Karpas-422 (cell line): ENCODE data around the gene PEX19. TPM values are rescaled to one million over a fixed set of nuclear protein-coding genes. Genes with fewer than 3 reads are reported as not detected.
A peak's percentile ranks its signal among the peaks of the same experiment; 100 is the strongest.
"Not testable (repeated sequence)": the region's sequence is repeated elsewhere in the genome, so short reads cannot be mapped to it uniquely, and the experiment has no call there.

Experiments used
- DNase-seq: peaks from one replicate; pipeline ENCODE4 v3.0.0-alpha.2; 2015
- H2AFZ ChIP-seq: fragments of 200-600 bp; sonication (generic); 2 replicates; pipeline ENCODE4 v1.6.1; 2014; ENCODE audit warnings: antibody characterized with exemption, low read length, mixed read lengths
- H3K27ac ChIP-seq: fragments of 200-600 bp; sonication (generic); 2 replicates; pipeline ENCODE4 v1.5.1; 2014; ENCODE audit warnings: mild to moderate bottlenecking, low read length, moderate library complexity
- H3K27me3 ChIP-seq: fragments of 200-600 bp; sonication (generic); 2 replicates; pipeline ENCODE4 v1.6.1; 2014; ENCODE audit warnings: low read length, mixed read lengths
- H3K36me3 ChIP-seq: fragments of 200-600 bp; sonication (generic); 2 replicates; pipeline ENCODE4 v1.6.1; 2014; ENCODE audit warnings: low read length, mixed read lengths; ENCODE audit not compliant: insufficient read depth
- H3K4me1 ChIP-seq: fragments of 200-600 bp; sonication (generic); 2 replicates; pipeline ENCODE4 v1.6.1; 2014; ENCODE audit warnings: mild to moderate bottlenecking, low read length, mixed read lengths
- H3K4me2 ChIP-seq: fragments of 200-600 bp; sonication (generic); 2 replicates; pipeline ENCODE4 v1.6.1; 2014; ENCODE audit warnings: low read length, low read depth, mild to moderate bottlenecking; ENCODE audit not compliant: poor library complexity, severe bottlenecking
- H3K4me3 ChIP-seq: fragments of 200-600 bp; sonication (generic); 2 replicates; pipeline ENCODE4 v1.5.1; 2014; ENCODE audit warnings: mild to moderate bottlenecking, antibody characterized with exemption, low read length, mixed read lengths
- H3K79me2 ChIP-seq: fragments of 200-600 bp; sonication (generic); 2 replicates; pipeline ENCODE4 v1.6.1; 2014; ENCODE audit warnings: mild to moderate bottlenecking, low read length, mixed read lengths
- H3K9ac ChIP-seq: fragments of 200-600 bp; sonication (generic); 2 replicates; pipeline ENCODE4 v1.6.0; 2014; ENCODE audit warnings: low read length
- H3K9me2 ChIP-seq: fragments of 200-600 bp; sonication (generic), shearing (Covaris generic); replicated peaks from 2 replicates; pipeline ENCODE4 v1.6.0; 2014; ENCODE audit warnings: mild to moderate bottlenecking, low read length, moderate library complexity; ENCODE audit not compliant: insufficient read depth
- H3K9me3 ChIP-seq: fragments of 300-700, 200-600 bp; sonication (generic); 2 replicates; pipeline ENCODE4 v1.6.1; 2014; ENCODE audit warnings: low read length, mixed read lengths
- H4K20me1 ChIP-seq: fragments of 200-600 bp; sonication (generic); 2 replicates; pipeline ENCODE4 v1.6.1; 2014; ENCODE audit warnings: mild to moderate bottlenecking, antibody characterized with exemption, low read length, low read depth; ENCODE audit not compliant: insufficient read depth
- total RNA-seq: library from RNA; depleted of rRNA; stranded (reverse); fragments of >200 nt; shearing (Covaris generic); gene quantifications from 2 replicates; pipeline ENCODE4 v1.2.3, GENCODE V29; 2014; ENCODE audit warnings: low replicate concordance

The PEX19 gene
- total RNA-seq, 1 experiment from 2014 or later: 29.3 TPM

GRCh38 chr1:160291248-160292220 lies 6.6 kb upstream of the PEX19 start:
- H3K27me3 ChIP-seq: no peaks in the 10 kb centered on the region
- H3K4me2 ChIP-seq: no peak overlapping the region
- no peaks in the 10 kb centered on the region for H3K9me3 ChIP-seq
- no peaks in the 10 kb centered on the region for H3K79me2 ChIP-seq
- peaks cover 7% of the 10 kb centered on the region for H3K4me1 ChIP-seq
- H3K27ac ChIP-seq: no peak overlapping the region
- H3K4me3 ChIP-seq: no peak overlapping the region
- no peak overlapping the region for H2AFZ ChIP-seq
- no peak overlapping the region for H3K9ac ChIP-seq
- H3K36me3 ChIP-seq: peaks cover 54% of the 10 kb centered on the region
- DNase-seq: peak; percentile 89
- no peaks in the 10 kb centered on the region for H4K20me1 ChIP-seq
- H3K9me2 ChIP-seq: no peaks in the 10 kb centered on the region

DNA sequence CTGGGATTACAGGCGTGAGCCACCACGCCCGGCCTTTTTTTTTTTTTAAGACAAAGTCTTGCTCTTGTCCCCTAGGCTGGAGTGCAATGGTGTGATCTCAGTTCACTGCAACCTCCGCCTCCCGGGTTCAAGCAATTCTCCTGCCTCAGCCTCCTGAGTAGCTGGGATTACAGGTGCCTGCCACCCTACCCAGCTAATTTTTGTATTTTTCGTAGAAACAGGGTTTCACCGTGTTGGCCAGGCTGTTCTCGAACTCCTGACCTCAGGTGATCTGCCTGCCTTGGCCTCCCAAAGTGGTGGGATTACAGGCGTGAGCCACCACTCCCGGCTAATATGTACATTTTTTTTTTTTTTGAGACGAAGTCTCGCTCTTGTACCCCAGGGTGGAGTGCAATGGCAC lies 2.8 kb upstream of the PEX19 start:
- not testable (repeated sequence) for H3K9me3 ChIP-seq, H3K9me2 ChIP-seq, H4K20me1 ChIP-seq, H3K27ac ChIP-seq, DNase-seq, H3K4me3 ChIP-seq, H3K4me2 ChIP-seq, H3K27me3 ChIP-seq, H3K9ac ChIP-seq, H2AFZ ChIP-seq
- peaks cover 11% of the 10 kb centered on the region for H3K4me1 ChIP-seq
- H3K79me2 ChIP-seq: peaks cover 18% of the 10 kb centered on the region
- H3K36me3 ChIP-seq: peaks cover 29% of the 10 kb centered on the region

DNA sequence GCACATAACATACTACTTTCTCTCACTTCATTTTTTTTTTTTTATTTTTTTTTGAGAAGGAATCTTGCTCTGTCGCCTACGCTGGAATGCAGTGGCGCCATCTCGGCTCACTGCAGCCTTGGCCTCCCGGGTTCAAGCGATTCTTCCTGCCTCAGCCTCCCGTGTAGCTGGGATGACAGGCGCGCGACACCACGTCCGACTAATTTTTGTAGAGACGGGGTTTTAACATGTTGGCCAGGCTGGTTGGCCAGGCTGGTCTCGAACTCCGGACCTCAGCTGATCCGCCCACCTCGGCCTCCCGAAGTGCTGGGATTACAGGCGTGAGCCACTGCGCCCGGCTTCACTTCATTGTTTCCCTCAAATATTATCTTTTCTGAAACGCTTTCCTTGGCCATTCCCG lies 573 bp upstream of the PEX19 start:
- Histone ChIP-seq H3K27me3 (no peaks in the 10 kb centered on the region), H3K36me3 (peaks cover 21% of the 10 kb centered on the region), H3K4me1 (peaks cover 11% of the 10 kb centered on the region), H3K9ac (no peak overlapping the region), H3K9me3 (no peaks in the 10 kb centered on the region), H3K4me3 (peak overlapping the region; percentile 82), H3K27ac (no peak overlapping the region), H3K4me2 (peak overlapping the region; percentile 83), H2AFZ (no peak overlapping the region), H4K20me1 (no peaks in the 10 kb centered on the region), H3K79me2 (peaks cover 18% of the 10 kb centered on the region), H3K9me2 (no peaks in the 10 kb centered on the region)
- no peak for DNase-seq

DNA sequence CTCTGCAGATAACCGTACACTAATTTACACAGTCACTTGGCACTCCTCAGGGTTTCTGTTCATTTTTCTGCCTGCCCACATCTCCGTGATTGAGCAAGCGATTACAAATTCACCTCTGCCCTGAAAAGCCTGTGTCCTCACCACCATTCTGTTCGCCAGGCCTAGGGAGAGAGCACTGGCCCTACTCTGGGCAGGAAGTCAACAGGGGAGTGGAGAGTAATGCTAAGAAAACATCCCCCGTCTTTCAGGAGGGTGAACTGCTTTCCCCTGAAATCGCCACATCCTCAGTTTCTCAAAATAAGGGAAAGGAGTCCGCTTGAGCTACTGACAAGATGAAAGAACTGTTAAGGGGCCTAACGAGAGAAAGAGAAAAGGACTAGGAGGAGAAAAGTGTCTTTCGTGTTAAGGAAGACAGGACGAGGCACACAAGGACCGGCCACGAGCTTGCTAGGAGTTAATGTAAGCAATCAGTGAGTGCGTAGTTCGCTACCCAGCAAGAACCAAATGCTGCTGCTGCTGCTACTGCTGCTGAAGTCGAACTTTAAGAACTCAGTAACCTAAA lies 632 bp downstream of the PEX19 start:
- H3K9ac ChIP-seq: peak overlapping the region; percentile 77
- H3K79me2 ChIP-seq: peaks cover 18% of the 10 kb centered on the region
- H4K20me1 ChIP-seq: no peaks in the 10 kb centered on the region
- no peaks in the 10 kb centered on the region for H3K9me3 ChIP-seq
- H2AFZ ChIP-seq: peak overlapping the region; percentile 47
- peak; percentile 56 for DNase-seq
- H3K4me1 ChIP-seq: peaks cover 11% of the 10 kb centered on the region
- H3K27me3 ChIP-seq: no peaks in the 10 kb centered on the region
- peaks cover 20% of the 10 kb centered on the region for H3K36me3 ChIP-seq
- peak overlapping the region; percentile 23; the same call in 1 of the 2 replicates for H3K27ac ChIP-seq
- H3K9me2 ChIP-seq: no peaks in the 10 kb centered on the region
- H3K4me2 ChIP-seq: peak overlapping the region; percentile 83
- peak overlapping the region; percentile 82 for H3K4me3 ChIP-seq

GRCh38 chr1:160282807-160283206 lies 2.1 kb downstream of the PEX19 start:
- Histone ChIP-seq H3K9me2 (no peaks in the 10 kb centered on the region), H3K4me2 (no peak overlapping the region), H3K79me2 (peaks cover 18% of the 10 kb centered on the region), H2AFZ (no peak overlapping the region), H3K4me1 (peaks cover 11% of the 10 kb centered on the region), H3K27me3 (no peaks in the 10 kb centered on the region), H3K36me3 (peaks cover 17% of the 10 kb centered on the region), H3K9me3 (no peaks in the 10 kb centered on the region), H3K27ac (no peak overlapping the region), H3K4me3 (no peak overlapping the region), H3K9ac (no peak overlapping the region), H4K20me1 (no peaks in the 10 kb centered on the region)
- no peak for DNase-seq

- Histone ChIP-seq H3K36me3 (peaks cover 17% of the 10 kb centered on the region), H3K9me2 (no peaks in the 10 kb centered on the region), H3K4me3 (no peak overlapping the region)
Observed at GRCh38 chr1:160277987-160278386, 6.9 kb downstream of the PEX19 start.

GRCh38 chr1:160277330-160277729 lies 7.6 kb downstream of the PEX19 start:
- H2AFZ ChIP-seq: no peak overlapping the region
- H4K20me1 ChIP-seq: no peaks in the 10 kb centered on the region
- peaks cover 16% of the 10 kb centered on the region for H3K36me3 ChIP-seq
- no peaks in the 10 kb centered on the region for H3K9me3 ChIP-seq
- H3K9ac ChIP-seq: no peak overlapping the region
- no peaks in the 10 kb centered on the region for H3K9me2 ChIP-seq
- no peaks in the 10 kb centered on the region for H3K4me1 ChIP-seq
- no peak for DNase-seq
- H3K79me2 ChIP-seq: no peaks in the 10 kb centered on the region
- no peak overlapping the region for H3K27ac ChIP-seq
- no peaks in the 10 kb centered on the region for H3K27me3 ChIP-seq
- H3K4me3 ChIP-seq: no peak overlapping the region
- no peak overlapping the region for H3K4me2 ChIP-seq

More at GRCh38 chr1:160277987-160278386, 6.9 kb downstream of the PEX19 start:
- Histone ChIP-seq H3K9me3 (no peaks in the 10 kb centered on the region), H4K20me1 (no peaks in the 10 kb centered on the region), H3K9ac (no peak overlapping the region), H3K4me2 (no peak overlapping the region), H3K27ac (no peak overlapping the region), H3K4me1 (no peaks in the 10 kb centered on the region), H2AFZ (no peak overlapping the region), H3K79me2 (peaks cover under 1% of the 10 kb centered on the region; the same call in 1 of the 2 replicates), H3K27me3 (no peaks in the 10 kb centered on the region)
- no peak for DNase-seq

GRCh38 chr1:160271025-160271424 lies 13.9 kb downstream of the PEX19 start:
- Histone ChIP-seq H3K9ac (no peak overlapping the region), H3K9me2 (no peaks in the 10 kb centered on the region), H3K4me2 (no peak overlapping the region), H3K27ac (no peak overlapping the region), H3K4me1 (no peaks in the 10 kb centered on the region), H3K27me3 (no peaks in the 10 kb centered on the region), H3K79me2 (no peaks in the 10 kb centered on the region), H2AFZ (no peak overlapping the region), H3K36me3 (no peaks in the 10 kb centered on the region), H3K9me3 (no peaks in the 10 kb centered on the region), H3K4me3 (no peak overlapping the region), H4K20me1 (no peaks in the 10 kb centered on the region)
- DNase-seq: no peak
